ENCODE results near the gene RPP14.
A peak's percentile ranks its signal among the peaks of the same experiment; 100 is the strongest.
"Not testable (repeated sequence)": the region's sequence is repeated elsewhere in the genome, so short reads cannot be mapped to it uniquely, and the experiment has no call there.

RPP14 gene

DNA sequence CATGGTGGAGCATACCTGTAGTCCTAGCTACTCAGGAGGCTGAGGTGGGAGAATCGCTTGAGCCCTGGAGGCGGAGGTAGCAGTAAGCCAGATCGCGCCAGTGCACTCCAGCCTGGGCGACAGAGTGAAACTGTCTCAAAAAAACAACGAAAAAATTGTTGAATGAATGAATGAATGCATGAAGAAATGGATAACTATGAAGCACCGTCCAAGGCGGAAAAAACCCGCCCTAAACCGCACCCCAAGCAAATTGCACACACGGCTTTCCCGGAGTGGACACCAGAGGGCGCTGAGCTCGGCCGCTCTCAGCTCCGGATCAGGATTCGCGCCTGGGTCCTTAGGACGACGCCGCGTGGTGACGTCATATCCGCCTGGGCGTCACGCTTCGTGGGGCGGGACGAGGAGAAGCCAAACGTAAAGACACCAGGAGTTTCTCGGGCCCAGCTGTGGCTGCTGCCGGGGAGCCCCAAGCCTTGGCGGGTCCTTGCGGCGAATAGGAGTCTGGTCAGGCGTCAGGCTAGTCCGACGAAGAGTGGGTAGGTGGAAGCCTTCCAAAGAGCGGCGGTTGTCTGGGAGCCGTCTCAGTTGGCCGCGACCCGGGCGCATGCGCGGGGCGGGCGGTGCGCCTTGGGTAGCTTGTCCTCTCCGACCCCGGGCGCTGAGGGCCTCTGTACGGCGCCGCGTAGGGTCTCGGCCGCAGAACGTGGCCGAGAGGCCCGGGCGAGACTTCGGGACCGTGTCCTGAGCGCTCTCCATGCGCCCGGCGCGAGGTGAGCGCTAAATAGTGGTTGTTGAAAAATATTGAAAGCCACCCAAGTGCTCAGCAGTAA lies at the start of gene RPP14, which contains the start of gene HTD2:
Gene RPP14 (plus strand): TSS at position 364 of the 830 bp plus-strand sequence. CDS start 4,085 bp downstream, outside the sequence.
Gene HTD2 (plus strand): TSS at position 639 of the 830 bp plus-strand sequence. CDS start 11,094 bp downstream, outside the sequence.
- DNase-seq: peak; percentile 100

DNA sequence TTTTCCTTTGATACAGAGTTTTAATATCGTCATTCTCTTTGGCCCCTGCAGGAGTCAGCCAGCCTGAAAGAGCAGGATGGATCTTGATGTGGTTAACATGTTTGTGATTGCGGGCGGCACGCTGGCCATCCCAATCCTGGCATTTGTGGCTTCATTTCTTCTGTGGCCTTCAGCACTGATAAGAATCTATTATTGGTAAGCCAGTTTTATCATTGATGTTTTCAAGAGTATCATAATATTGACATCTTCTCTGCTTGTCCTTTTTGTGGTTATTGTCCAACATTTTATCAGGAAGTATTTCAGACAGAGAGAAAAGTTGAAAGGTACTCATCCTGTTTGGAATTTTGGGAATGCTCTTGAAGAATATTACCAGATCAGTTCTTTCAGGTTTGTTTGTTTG lies 49.5 kb upstream of the RPP14 start:
- no peak for DNase-seq

DNA sequence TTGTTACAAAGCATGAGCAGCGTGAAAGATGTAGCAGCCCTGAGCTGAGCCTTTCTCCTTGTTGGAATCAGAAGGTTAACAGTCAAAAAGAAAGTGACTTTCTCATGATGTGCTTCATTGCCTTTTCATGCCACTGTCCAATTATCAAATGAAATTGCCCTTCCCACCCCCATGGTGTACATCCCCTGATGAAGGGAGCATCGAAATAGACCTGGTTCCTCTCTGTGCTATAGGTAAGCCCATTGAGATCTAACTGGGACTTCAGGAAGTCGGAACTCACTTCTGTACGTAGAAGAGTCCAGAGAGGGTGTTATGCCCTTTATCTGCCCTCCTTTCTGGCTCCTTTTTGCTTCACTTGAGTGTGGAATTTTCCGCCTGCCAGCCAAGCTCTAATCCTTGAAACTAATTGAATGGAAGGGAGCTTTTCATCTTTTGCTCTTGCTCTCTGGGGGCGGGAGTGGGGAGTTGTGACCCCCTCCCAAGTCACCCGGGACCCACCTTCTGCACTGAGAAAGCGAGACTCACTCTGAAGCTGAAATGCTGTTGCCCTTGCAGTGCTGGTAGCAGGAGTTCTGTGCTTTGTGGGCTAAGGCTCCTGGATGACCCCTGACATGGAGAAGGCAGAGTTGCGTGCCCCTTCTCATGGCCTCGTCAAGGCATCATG lies 47.5 kb upstream of the RPP14 start:
- DNase-seq: no peak

- DNase-seq: no peak
Observed at GRCh38 chr3:58260261-58260731, 45.7 kb upstream of the RPP14 start.

DNA sequence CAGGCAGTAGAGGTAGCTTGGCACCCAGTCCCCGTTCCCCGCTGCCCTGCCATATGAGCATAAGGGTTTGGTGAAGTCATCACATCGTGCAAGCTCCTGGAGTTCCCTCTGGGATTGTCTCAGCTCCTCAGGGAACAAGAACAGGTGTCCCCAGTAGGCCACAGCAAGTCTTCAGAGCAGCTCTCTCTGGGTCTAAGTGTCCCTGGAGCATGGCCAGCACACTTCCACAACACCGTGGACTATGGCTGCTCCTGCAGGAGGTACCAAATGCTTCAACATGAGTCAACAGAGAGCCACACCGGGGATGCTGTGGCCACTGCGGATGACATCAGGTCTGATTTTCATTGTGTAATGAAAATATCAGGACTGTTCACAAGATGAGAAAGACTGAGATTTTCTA lies 45.3 kb upstream of the RPP14 start:
- DNase-seq: no peak

- DNase-seq: no peak
Observed at GRCh38 chr3:58261954-58262666, 43.9 kb upstream of the RPP14 start.

DNA sequence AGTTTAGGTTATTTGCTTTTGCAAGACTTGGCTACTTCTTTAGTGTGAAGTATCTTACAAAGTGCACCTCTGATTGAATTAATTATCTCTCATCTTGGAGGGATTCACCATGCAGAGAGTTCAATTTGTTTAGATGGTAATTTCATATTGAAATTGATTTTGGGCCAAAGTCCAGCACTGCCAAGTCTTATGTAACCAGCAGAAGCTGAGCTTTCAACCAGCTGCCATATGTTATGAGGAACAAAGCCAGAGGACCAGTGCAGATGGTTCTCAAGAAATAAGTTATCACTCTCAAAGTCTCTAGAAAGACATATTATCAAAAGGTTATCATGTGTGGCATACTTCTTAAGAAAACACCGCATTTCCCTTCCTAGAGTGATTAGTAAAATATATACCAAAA lies 39.5 kb upstream of the RPP14 start:
- DNase-seq: no peak

DNA sequence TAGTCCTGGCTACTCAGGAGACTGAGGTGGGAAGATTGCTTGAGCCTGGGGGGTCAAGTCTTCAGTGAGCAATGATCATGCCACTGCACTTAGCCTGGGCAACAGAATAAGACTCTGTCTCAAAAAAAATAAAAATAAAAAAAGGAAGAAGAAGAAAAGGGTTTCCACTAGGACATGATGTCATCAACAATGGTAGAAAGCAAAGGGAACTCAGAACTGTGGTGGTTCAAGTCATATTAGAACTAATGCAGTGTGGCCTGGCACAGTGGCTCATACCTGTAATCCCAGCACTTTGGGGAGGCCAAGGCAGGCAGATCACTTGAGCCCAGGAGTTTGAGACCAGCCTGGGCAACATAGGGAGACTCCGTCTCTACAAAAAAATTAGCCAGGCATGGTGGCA lies 38.5 kb upstream of the RPP14 start:
- DNase-seq: not testable (repeated sequence)

- no peak for DNase-seq
Observed at GRCh38 chr3:58269356-58269755, 36.7 kb upstream of the RPP14 start.

- DNase-seq: no peak
Observed at GRCh38 chr3:58270485-58270884, 35.6 kb upstream of the RPP14 start.

GRCh38 chr3:58271901-58272501 lies 34.0 kb upstream of the RPP14 start:
- DNase-seq: no peak

GRCh38 chr3:58272891-58273290 lies 33.2 kb upstream of the RPP14 start:
- DNase-seq: no peak

- DNase-seq: not testable (repeated sequence)
Observed at GRCh38 chr3:58273362-58273761, 32.7 kb upstream of the RPP14 start.

DNA sequence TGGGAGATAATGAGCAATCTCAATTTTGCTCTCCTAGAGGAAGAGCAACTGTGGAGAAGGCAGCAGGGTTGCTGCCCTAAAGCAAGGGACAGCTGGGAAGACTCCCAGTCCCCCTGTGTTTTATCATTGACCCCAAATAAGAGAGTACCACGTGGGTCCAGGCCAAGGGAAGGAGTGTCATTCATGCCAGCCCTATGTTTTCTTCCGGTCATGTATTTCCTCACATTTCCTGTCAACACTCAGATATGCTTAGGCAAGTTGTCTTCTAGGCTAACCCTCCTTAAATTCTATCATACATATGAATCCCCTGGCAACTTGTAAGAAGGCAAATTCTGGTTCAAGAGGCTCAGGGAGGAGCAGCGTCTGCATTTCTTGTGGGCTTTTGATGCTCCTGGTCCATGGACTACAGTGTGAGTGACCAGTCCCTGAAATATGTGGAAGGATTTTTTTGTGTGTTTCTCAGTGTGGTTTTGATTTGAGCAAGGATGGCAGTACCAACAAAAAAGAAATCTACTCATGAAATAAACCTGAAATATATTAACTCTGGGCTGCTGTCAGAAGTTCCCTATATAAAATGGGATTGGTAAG lies 31.9 kb upstream of the RPP14 start:
- no peak for DNase-seq

DNA sequence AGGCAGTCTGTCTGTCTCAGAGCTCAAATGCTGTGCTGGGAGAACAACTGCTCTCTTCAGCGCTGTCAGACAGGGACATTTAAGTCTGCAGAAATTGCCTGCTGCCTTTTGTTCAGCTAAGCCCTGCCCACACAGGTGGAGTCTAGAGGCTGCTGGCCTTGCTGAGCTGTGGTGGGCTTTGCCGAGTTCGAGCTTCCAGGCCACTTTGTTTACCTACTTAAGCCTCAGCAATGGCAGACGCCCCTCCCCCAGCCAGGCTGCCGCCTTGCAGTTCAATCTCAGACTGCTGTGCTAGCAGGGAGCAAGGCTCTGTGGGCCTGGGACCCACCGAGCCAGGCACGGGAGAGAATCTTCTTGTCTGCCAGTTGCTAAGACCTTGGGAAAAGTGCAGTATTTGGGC lies 25.0 kb upstream of the RPP14 start:
- DNase-seq: no peak

- no peak for DNase-seq
Observed at GRCh38 chr3:58285334-58285733, 20.7 kb upstream of the RPP14 start.

- no peak for DNase-seq
Observed at GRCh38 chr3:58287354-58287753, 18.7 kb upstream of the RPP14 start.

GRCh38 chr3:58288011-58288728 lies 17.9 kb upstream of the RPP14 start:
- no peak for DNase-seq

DNA sequence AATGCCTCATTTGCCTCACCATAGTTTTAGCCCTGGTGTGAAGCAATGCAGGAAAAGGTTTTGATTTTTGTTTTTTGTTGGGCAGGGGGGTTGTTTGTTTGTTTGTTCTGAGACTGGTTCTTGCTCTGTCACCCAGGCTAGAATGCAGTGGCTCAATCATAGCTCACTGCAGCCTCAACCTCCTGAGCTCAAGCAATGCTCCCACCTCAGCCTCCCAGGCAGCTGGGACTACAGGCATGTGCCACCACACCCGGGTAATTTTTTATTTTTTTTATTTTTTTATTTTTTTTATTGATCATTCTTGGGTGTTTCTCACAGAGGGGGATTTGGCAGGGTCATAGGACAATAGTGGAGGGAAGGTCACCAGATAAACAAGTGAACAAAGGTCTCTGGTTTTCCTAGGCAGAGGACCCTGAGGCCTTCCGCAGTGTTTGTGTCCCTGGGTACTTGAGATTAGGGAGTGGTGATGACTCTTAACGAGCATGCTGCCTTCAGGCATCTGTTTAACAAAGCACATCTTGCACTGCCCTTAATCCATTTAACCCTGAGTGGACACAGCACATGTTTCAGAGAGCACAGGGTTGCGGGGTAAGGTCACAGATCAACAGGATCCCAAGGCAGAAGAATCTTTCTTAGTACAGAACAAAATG lies 17.0 kb upstream of the RPP14 start:
- not testable (repeated sequence) for DNase-seq

DNA sequence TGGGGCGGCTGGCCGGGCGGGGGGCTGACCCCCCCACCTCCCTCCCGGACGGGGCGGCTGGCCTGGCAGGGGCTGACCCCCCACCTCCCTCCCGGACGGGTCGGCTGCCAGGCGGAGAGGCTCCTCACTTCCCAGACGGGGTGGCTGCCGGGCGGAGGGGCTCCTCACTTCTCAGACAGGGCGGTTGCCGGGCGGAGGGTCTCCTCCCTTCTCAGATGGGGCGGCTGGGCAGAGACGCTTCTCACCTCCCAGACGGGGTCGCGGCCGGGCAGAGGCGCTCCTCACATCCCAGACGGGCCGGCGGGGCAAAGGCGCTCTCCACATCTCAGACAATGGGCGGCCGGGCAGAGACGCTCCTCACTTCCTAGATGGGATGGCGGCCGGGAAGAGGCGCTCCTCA lies 15.6 kb upstream of the RPP14 start:
- not testable (repeated sequence) for DNase-seq

DNA sequence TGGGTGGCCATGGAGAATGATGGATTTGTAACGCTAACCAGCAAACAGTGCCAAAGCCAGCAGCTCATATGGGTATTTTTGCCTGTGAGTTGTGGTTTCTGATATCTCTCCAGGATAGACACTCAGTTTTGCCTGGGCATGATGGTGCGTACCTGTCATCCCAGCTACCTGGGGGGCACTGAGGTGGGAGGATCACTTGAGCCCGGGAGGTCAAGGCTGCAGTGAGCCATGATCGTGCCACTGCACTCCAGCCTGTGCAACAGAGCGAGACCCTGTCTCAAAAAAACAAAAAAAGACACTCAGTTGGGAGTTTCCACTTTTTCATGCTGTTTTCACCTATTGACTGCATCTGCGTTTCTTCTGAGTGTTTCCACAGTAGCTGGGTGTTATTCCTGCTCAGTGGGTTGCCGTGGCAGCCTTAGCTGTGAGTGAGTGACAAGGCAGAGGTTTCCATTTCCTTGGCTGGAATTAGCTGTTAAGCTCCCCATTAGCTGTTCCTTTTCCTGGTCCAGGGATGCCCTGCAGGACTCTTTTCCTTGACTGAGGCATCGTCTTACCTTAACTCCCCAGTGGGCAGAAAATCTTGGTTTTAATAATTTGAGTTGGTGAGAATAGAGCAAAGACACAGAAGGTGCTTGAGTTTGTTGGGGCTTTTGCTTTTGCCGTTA lies 14.2 kb upstream of the RPP14 start:
- DNase-seq: no peak
